Tibial artery (tissue), 4 donors: ENCODE results near the gene SLCO2A1.

Source experiments
- DNase-seq, 2 donors: peaks; one replicate each; pipeline ENCODE4 v3.0.0-alpha.2; 2019
- H3K27ac ChIP-seq, 2 donors: fragments of 200-600 bp; sonication (generic) in 1 of 2; 1 replicate in 1 of 2; 2 replicates in 1 of 2; pipeline ENCODE4 v1.5.1; 2018 to 2019; ENCODE audit warnings: mild to moderate bottlenecking in 1 of 2
- H3K27me3 ChIP-seq, 2 donors: fragments of 200-600 bp; sonication (generic) in 1 of 2; one replicate each; pipeline versions ENCODE4 v1.5.1 to v1.6.0; 2016 to 2019
- H3K36me3 ChIP-seq, 3 donors: fragments of 200-600 bp; sonication (generic) in 2 of 3; one replicate each; pipeline ENCODE4 v1.5.1; 2016 to 2019; ENCODE audit warnings: mild to moderate bottlenecking in 2 of 3
- H3K4me1 ChIP-seq, 4 donors: fragments of 200-600 bp; sonication (generic) in 2 of 4; 1 replicate in 3 of 4; 2 replicates in 1 of 4; pipeline ENCODE4 v1.5.1; 2016 to 2019
- H3K4me3 ChIP-seq, 2 donors: fragments of 200-600 bp; sonication (generic) in 1 of 2; 1 replicate in 1 of 2; 2 replicates in 1 of 2; pipeline ENCODE4 v1.5.1; 2018 to 2019; ENCODE audit warnings: mild to moderate bottlenecking in 2 of 2
- H3K9me3 ChIP-seq, 3 donors: fragments of 200-600 bp; sonication (generic) in 1 of 3; one replicate each; pipeline ENCODE4 v1.5.1; 2016 to 2019
- intact Hi-C: fragments of 100-400 bp; cut with DNase I; formaldehyde crosslinking; loops from one replicate; pipeline ENCODE4 v1.15.0; 2023; ENCODE audit warnings: low total_unique reads
- TF ChIP-seq, protein P1 (sequence below), 2 experiments: fragments of 200-600 bp in 1 of 2; fragments of 450-650 bp in 1 of 2; IDR thresholded peaks; one replicate each; pipeline ENCODE4 v1.5.1; 2017 to 2019; ENCODE audit warnings: antibody characterized with exemption in 2 of 2, mild to moderate bottlenecking in 1 of 2, moderate library complexity in 1 of 2

Gene SLCO2A1

GRCh38 chr3:134044459-134044858, 14.7 kb upstream of the SLCO2A1 start:
- Histone ChIP-seq H3K27ac (no peak overlapping the region), H3K27me3 (no peaks in the 10 kb centered on the region), H3K9me3 (peaks cover 0 to 11% (median 4%) of the 10 kb centered on the region in 3 donors), H3K4me1 (no peaks in the 10 kb centered on the region), H3K36me3 (no peaks in the 10 kb centered on the region), H3K4me3 (no peak overlapping the region)
- TF ChIP-seq, protein P1, sequence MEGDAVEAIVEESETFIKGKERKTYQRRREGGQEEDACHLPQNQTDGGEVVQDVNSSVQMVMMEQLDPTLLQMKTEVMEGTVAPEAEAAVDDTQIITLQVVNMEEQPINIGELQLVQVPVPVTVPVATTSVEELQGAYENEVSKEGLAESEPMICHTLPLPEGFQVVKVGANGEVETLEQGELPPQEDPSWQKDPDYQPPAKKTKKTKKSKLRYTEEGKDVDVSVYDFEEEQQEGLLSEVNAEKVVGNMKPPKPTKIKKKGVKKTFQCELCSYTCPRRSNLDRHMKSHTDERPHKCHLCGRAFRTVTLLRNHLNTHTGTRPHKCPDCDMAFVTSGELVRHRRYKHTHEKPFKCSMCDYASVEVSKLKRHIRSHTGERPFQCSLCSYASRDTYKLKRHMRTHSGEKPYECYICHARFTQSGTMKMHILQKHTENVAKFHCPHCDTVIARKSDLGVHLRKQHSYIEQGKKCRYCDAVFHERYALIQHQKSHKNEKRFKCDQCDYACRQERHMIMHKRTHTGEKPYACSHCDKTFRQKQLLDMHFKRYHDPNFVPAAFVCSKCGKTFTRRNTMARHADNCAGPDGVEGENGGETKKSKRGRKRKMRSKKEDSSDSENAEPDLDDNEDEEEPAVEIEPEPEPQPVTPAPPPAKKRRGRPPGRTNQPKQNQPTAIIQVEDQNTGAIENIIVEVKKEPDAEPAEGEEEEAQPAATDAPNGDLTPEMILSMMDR (IDR thresholded peaks at IDR 0.05) = no peak
- intact Hi-C loops = no loop called here
- DNase-seq = no peak

DNA sequence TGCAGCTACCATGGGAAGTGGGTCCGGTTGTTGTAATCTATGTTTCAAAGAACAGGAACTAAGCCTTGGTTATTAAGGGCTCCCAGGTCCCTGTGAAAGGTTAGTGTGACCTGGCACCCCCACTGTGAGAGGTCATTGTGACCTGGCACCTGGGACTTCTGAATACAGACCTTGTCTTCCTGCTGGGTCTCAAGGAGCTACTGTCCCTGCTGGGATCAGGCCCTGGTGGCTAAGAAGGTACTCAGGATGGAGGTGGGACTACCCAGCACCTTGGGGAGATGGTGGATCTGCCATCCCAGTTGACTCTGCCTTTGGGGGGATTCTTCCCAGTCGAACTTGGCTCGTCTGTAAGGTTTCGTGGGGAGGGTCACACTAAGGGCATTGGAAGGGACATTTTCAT, 10.3 kb upstream of the SLCO2A1 start:
- no peak for DNase-seq

GRCh38 chr3:134039161-134039862, 9.6 kb upstream of the SLCO2A1 start:
- no peak overlapping the region for H3K27ac ChIP-seq
- intact Hi-C loops = no loop called here
- TF ChIP-seq, protein P1 (IDR thresholded peaks at IDR 0.05) = no peak

More for the DNA sequence above, 10.3 kb upstream of the SLCO2A1 start:
- Histone ChIP-seq H3K27ac (no peak overlapping the region), H3K27me3 (no peaks in the 10 kb centered on the region), H3K9me3 (peaks cover 0 to 5% (median 1%) of the 10 kb centered on the region in 3 donors), H3K4me1 (no peaks in the 10 kb centered on the region), H3K4me3 (no peak overlapping the region), H3K36me3 (no peaks in the 10 kb centered on the region)
- intact Hi-C loops = no loop called here
- TF ChIP-seq, protein P1 (IDR thresholded peaks at IDR 0.05) = no peak

GRCh38 chr3:134038716-134039115, 9.0 kb upstream of the SLCO2A1 start:
- no peak for DNase-seq
- no peaks in the 10 kb centered on the region for H3K4me1 ChIP-seq
- no peaks in the 10 kb centered on the region for H3K9me3 ChIP-seq
- TF ChIP-seq, protein P1 (IDR thresholded peaks at IDR 0.05) = no peak
- no peaks in the 10 kb centered on the region for H3K36me3 ChIP-seq
- no peak overlapping the region for H3K27ac ChIP-seq
- no peak overlapping the region for H3K4me3 ChIP-seq
- H3K27me3 ChIP-seq = no peaks in the 10 kb centered on the region
- intact Hi-C loops = no loop called here

More at GRCh38 chr3:134039161-134039862, 9.6 kb upstream of the SLCO2A1 start:
- no peaks in the 10 kb centered on the region for H3K27me3 ChIP-seq
- H3K4me1 ChIP-seq = no peaks in the 10 kb centered on the region
- DNase-seq = no peak
- no peak overlapping the region for H3K4me3 ChIP-seq
- no peaks in the 10 kb centered on the region for H3K36me3 ChIP-seq
- no peaks in the 10 kb centered on the region for H3K9me3 ChIP-seq

DNA sequence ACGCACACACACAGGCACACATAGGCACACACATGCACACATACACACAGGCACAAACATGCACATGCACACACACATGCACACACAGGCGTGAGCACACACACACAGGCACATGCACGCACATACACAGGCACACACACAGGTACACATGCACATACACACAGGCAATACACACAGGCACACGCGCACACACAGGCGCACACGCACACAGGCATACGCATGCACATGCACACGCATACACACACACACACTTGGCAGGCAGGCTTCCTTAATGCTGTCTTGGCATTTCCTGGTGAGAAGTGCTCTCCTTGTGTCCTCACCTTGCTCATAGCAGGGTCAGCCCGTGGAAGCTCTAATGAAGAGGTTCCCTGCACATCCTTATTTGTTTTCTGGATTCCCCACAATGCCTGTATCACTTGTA, 8.4 kb upstream of the SLCO2A1 start:
- intact Hi-C loops = no loop called here
- Histone ChIP-seq H3K4me1 (no peaks in the 10 kb centered on the region), H3K36me3 (no peaks in the 10 kb centered on the region), H3K27me3 (no peaks in the 10 kb centered on the region), H3K27ac (no peak overlapping the region), H3K4me3 (no peak overlapping the region), H3K9me3 (no peaks in the 10 kb centered on the region)
- TF ChIP-seq, protein P1 (IDR thresholded peaks at IDR 0.05) = no peak
- DNase-seq = no peak
